Tibial nerve (tissue), 4 donors: Measurements from ENCODE around the gene NFIA. TPM values are rescaled to one million over a fixed set of nuclear protein-coding genes. Genes with fewer than 3 reads are reported as not detected.

Experiments
- DNase-seq, 2 donors: peaks; one replicate each; pipeline ENCODE4 v3.0.0-alpha.2; 2019; ENCODE audit warnings: low spot score in 2 of 2
- H3K27ac ChIP-seq, 4 donors: fragments of 200-600 bp; sonication (generic) in 3 of 4; one replicate each; pipeline ENCODE4 v1.5.1; 2017 to 2019; ENCODE audit warnings: mild to moderate bottlenecking in 1 of 4
- H3K27me3 ChIP-seq, 2 donors: fragments of 200-600 bp; sonication (generic) in 1 of 2; one replicate each; pipeline versions ENCODE4 v1.5.1 to v1.6.0; 2017 to 2019
- H3K36me3 ChIP-seq, 3 donors: fragments of 200-600 bp; sonication (generic); one replicate each; pipeline ENCODE4 v1.5.1; 2018 to 2019
- H3K4me1 ChIP-seq, 4 donors: fragments of 200-600 bp; sonication (generic) in 3 of 4; one replicate each; pipeline ENCODE4 v1.5.1; 2017 to 2019
- H3K4me3 ChIP-seq, 4 donors: fragments of 200-600 bp; sonication (generic) in 3 of 4; one replicate each; pipeline ENCODE4 v1.5.1; 2017 to 2019; ENCODE audit warnings: mild to moderate bottlenecking in 1 of 4, moderate library complexity in 1 of 4
- H3K9me3 ChIP-seq, 4 donors: fragments of 200-600 bp; sonication (generic) in 3 of 4; one replicate each; pipeline ENCODE4 v1.5.1; 2017 to 2019
- CTCF ChIP-seq, 5 experiments: fragments of 200-600 bp in 3 of 5; fragments of 450-650 bp in 2 of 5; sonication (generic) in 3 of 5; IDR thresholded peaks; one replicate each; pipeline ENCODE4 v1.5.1; 2016 to 2019; ENCODE audit warnings: antibody characterized with exemption in 5 of 5, mild to moderate bottlenecking in 3 of 5, moderate library complexity in 2 of 5
- EP300 ChIP-seq, 2 donors: sonication (generic); formaldehyde crosslinking; IDR thresholded peaks; one replicate each; pipeline ENCODE4 v1.6.1; 2017; ENCODE audit warnings: antibody characterized with exemption in 2 of 2, mild to moderate bottlenecking in 1 of 2
- POLR2A ChIP-seq, 2 donors: fragments of 450-650 bp; IDR thresholded peaks; one replicate each; pipeline ENCODE4 v1.6.1; 2017; ENCODE audit warnings: antibody characterized with exemption in 2 of 2, mild to moderate bottlenecking in 2 of 2, moderate library complexity in 2 of 2
- WGBS, 2 donors: methylation state at CpG; one replicate each; pipeline ENCODE4 v1.1.5; 2018; 5-methylcytosine and 5-hydroxymethylcytosine counted together
- total RNA-seq, 4 donors: library from RNA; depleted of rRNA; stranded (reverse); fragments of >200 nt; gene quantifications; one replicate each; pipeline ENCODE4 v1.1.0, GENCODE V29; 2016

The NFIA gene
- total RNA-seq, 4 donors from 2014 or later, result 71.2 to 81.4 (median 75.7) TPM

GRCh38 chr1:61387829-61388228 is 305.5 kb downstream of the NFIA start:
- Histone ChIP-seq H3K36me3 (peaks cover 0 to 70% (median 0%) of the 10 kb centered on the region in 3 donors), H3K27ac (no peak overlapping the region), H3K9me3 (peaks cover 0 to 10% (median 3%) of the 10 kb centered on the region in 4 donors), H3K27me3 (no peaks in the 10 kb centered on the region), H3K4me3 (no peak overlapping the region), H3K4me1 (peaks cover 0 to 12% (median 0%) of the 10 kb centered on the region in 4 donors)
- DNase-seq, result no peak
- 92 to 93% methylated on average over 3 of the region's 3 CpGs for WGBS, 2 donors
- no peak for TF ChIP-seq CTCF (IDR thresholded peaks at IDR 0.05)
- no peak for TF ChIP-seq EP300 (IDR thresholded peaks at IDR 0.05)
- TF ChIP-seq POLR2A (IDR thresholded peaks at IDR 0.05), result no peak

GRCh38 chr1:61388566-61388965 is 306.2 kb downstream of the NFIA start:
- TF ChIP-seq POLR2A (IDR thresholded peaks at IDR 0.05) (no peak), EP300 (IDR thresholded peaks at IDR 0.05) (no peak), CTCF (IDR thresholded peaks at IDR 0.05) (no peak)
- H3K4me3 ChIP-seq, result no peak overlapping the region
- peaks cover 0 to 65% (median 0%) of the 10 kb centered on the region in 3 donors for H3K36me3 ChIP-seq
- no peak for DNase-seq
- H3K27me3 ChIP-seq, result no peaks in the 10 kb centered on the region
- H3K4me1 ChIP-seq, result peaks cover 0 to 20% (median 2%) of the 10 kb centered on the region in 4 donors
- WGBS, 2 donors, result 60 to 76% methylated on average over 1 of the region's 1 CpG
- H3K27ac ChIP-seq, result no peak overlapping the region
- peaks cover 0 to 10% (median 3%) of the 10 kb centered on the region in 4 donors for H3K9me3 ChIP-seq

- H3K27ac ChIP-seq, result no peak overlapping the region
- DNase-seq, result no peak
- no peak overlapping the region for H3K4me3 ChIP-seq
- H3K9me3 ChIP-seq, result peaks cover 0 to 10% (median 3%) of the 10 kb centered on the region in 4 donors
- H3K36me3 ChIP-seq, result peaks cover 0 to 59% (median 0%) of the 10 kb centered on the region in 3 donors
- H3K4me1 ChIP-seq, result peaks cover 0 to 26% (median 4%) of the 10 kb centered on the region in 4 donors
- H3K27me3 ChIP-seq, result no peaks in the 10 kb centered on the region
- TF ChIP-seq POLR2A (IDR thresholded peaks at IDR 0.05) (no peak), EP300 (IDR thresholded peaks at IDR 0.05) (no peak), CTCF (IDR thresholded peaks at IDR 0.05) (no peak)
- 72 to 95% methylated on average over 3 of the region's 3 CpGs for WGBS, 2 donors
Measured at GRCh38 chr1:61389194-61389925, 307.0 kb downstream of the NFIA start.

- no peak for TF ChIP-seq CTCF (IDR thresholded peaks at IDR 0.05)
- no peak for TF ChIP-seq POLR2A (IDR thresholded peaks at IDR 0.05)
- TF ChIP-seq EP300 (IDR thresholded peaks at IDR 0.05), result no peak
- DNase-seq, result no peak
- no peak overlapping the region for H3K4me3 ChIP-seq
- H3K4me1 ChIP-seq, result peaks cover 0 to 26% (median 4%) of the 10 kb centered on the region in 4 donors
- H3K27me3 ChIP-seq, result no peaks in the 10 kb centered on the region
- peaks cover 0 to 10% (median 3%) of the 10 kb centered on the region in 4 donors for H3K9me3 ChIP-seq
- no peak overlapping the region for H3K27ac ChIP-seq
- 84 to 88% methylated on average over 11 of the region's 11 CpGs for WGBS, 2 donors
- H3K36me3 ChIP-seq, result peaks cover 0 to 53% (median 0%) of the 10 kb centered on the region in 3 donors
Measured at GRCh38 chr1:61389926-61390845, 307.8 kb downstream of the NFIA start.
